HG03095 (cell line): ENCODE results near the gene CTNNA1.

Source experiments
- ATAC-seq: cut with Tn5 transposase; IDR thresholded peaks from one replicate; pipeline ENCODE4 v1.9.1; 2021; ENCODE audit warnings: moderate library complexity; ENCODE audit not compliant: unreplicated experiment

Gene CTNNA1

GRCh38 chr5:138956801-138957200 is 203.6 kb downstream of the CTNNA1 start:
- ATAC-seq = no peak

GRCh38 chr5:138960145-138960692 is 207.0 kb downstream of the CTNNA1 start:
- no peak for ATAC-seq

GRCh38 chr5:138961221-138961620 is 208.0 kb downstream of the CTNNA1 start:
- no peak for ATAC-seq

- ATAC-seq = no peak
Observed at GRCh38 chr5:138961729-138962128, 208.5 kb downstream of the CTNNA1 start.

- no peak for ATAC-seq
Observed at GRCh38 chr5:138962614-138963370, 209.6 kb downstream of the CTNNA1 start.

- no peak for ATAC-seq
Observed at GRCh38 chr5:138963763-138964371, 210.6 kb downstream of the CTNNA1 start.

GRCh38 chr5:138964647-138965201 is 211.5 kb downstream of the CTNNA1 start:
- ATAC-seq = no peak

- no peak for ATAC-seq
Observed at GRCh38 chr5:138965626-138966025, 212.4 kb downstream of the CTNNA1 start.

GRCh38 chr5:138966236-138966985 is 213.2 kb downstream of the CTNNA1 start:
- ATAC-seq = no peak

- no peak for ATAC-seq
Observed at GRCh38 chr5:138967791-138968448, 214.7 kb downstream of the CTNNA1 start.

GRCh38 chr5:138968601-138969000 is 215.4 kb downstream of the CTNNA1 start:
- no peak for ATAC-seq

- ATAC-seq = no peak
Observed at GRCh38 chr5:138969323-138970002, 216.2 kb downstream of the CTNNA1 start.

- ATAC-seq = no peak
Observed at GRCh38 chr5:138972230-138972629, 219.0 kb downstream of the CTNNA1 start.

GRCh38 chr5:138972836-138973235 is 219.6 kb downstream of the CTNNA1 start:
- no peak for ATAC-seq

GRCh38 chr5:138974227-138975063 is 221.2 kb downstream of the CTNNA1 start:
- ATAC-seq = no peak

- ATAC-seq = no peak
Observed at GRCh38 chr5:138975098-138975847, 222.0 kb downstream of the CTNNA1 start.

- no peak for ATAC-seq
Observed at GRCh38 chr5:138978080-138978479, 224.9 kb downstream of the CTNNA1 start.

GRCh38 chr5:138978581-138978980 is 225.4 kb downstream of the CTNNA1 start:
- no peak for ATAC-seq
